Heart right ventricle (tissue), 16 donors: ENCODE results near the gene TBC1D9B. TPM values are rescaled to one million over a fixed set of nuclear protein-coding genes. Genes with fewer than 3 reads are reported as not detected.

Experiments
- ATAC-seq, 8 donors: fragments of 200-7000 bp; cut with Tn5 transposase; one replicate each; pipeline ENCODE4 v1.9.1; 2020; ENCODE audit warnings: mild to moderate bottlenecking in 8 of 8, moderate library complexity in 8 of 8, moderate number of reproducible peaks in 1 of 8
- DNase-seq, 2 donors: peaks; one replicate each; pipeline ENCODE4 v3.0.0-alpha.2; 2020
- H3K27ac ChIP-seq, 10 donors: fragments of 200-600 bp; sonication (generic) in 2 of 10; one replicate each; pipeline versions ENCODE4 v1.5.0 to v1.8.0; 2020 to 2022; ENCODE audit warnings: mild to moderate bottlenecking in 3 of 10
- H3K27me3 ChIP-seq, 7 donors: fragments of 200-600 bp; one replicate each; pipeline ENCODE4 v1.8.0; 2021 to 2022; ENCODE audit warnings: mild to moderate bottlenecking in 2 of 7
- H3K36me3 ChIP-seq, 9 donors: fragments of 200-600 bp; sonication (generic) in 1 of 9; one replicate each; pipeline versions ENCODE4 v1.5.0 to v1.8.0; 2020 to 2022; ENCODE audit warnings: mild to moderate bottlenecking in 2 of 9
- H3K4me1 ChIP-seq, 9 donors: fragments of 200-600 bp; sonication (generic) in 1 of 9; one replicate each; pipeline versions ENCODE4 v1.5.0 to v1.8.0; 2020 to 2022; ENCODE audit warnings: mild to moderate bottlenecking in 4 of 9
- H3K4me3 ChIP-seq, 10 donors: fragments of 200-600 bp; sonication (generic) in 2 of 10; one replicate each; pipeline versions ENCODE4 v1.5.0 to v1.8.0; 2020 to 2022; ENCODE audit warnings: mild to moderate bottlenecking in 7 of 10, moderate library complexity in 2 of 10
- H3K9me3 ChIP-seq, 11 donors: fragments of 200-600 bp in 10 of 11; sonication (generic) in 2 of 11; one replicate each; pipeline versions ENCODE4 v1.5.0 to v1.8.0; 2013 to 2022; ENCODE audit warnings: mild to moderate bottlenecking in 2 of 11, control low read depth in 1 of 11, moderate library complexity in 1 of 11
- WGBS, 2 donors: extraction: QIAGEN DNeasy Blood & Tissue Kit; methylation state at CpG; one replicate each; pipeline ENCODE4 v1.1.7; 2013; ENCODE audit warnings: inconsistent platforms in 1 of 2; 5-methylcytosine and 5-hydroxymethylcytosine counted together
- intact Hi-C, 10 donors: fragments of 100-400 bp; cut with DNase I; formaldehyde crosslinking; loops; one replicate each; pipeline versions ENCODE4 v1.11.1 to v1.14.2; 2022
- long read RNA-seq, 3 donors: library from polyadenylated mRNA; unstranded; transcript quantifications; one replicate each; pipeline ENCODE4 v2.0.0, GENCODE V29; 2020 to 2021
- polyA plus RNA-seq, 2 donors: library from polyadenylated mRNA; stranded (reverse); fragments of 200-250 nt; gene quantifications; one replicate each; pipeline ENCODE4 v1.2.3, GENCODE V29; 2013
- total RNA-seq, 10 donors: library from RNA; stranded (reverse); fragmentation: NEBNext Ultra II Directional in 3 of 10; extraction: Animal tissue kit (Norgen Biotek cat#: 25700) in 3 of 10; gene quantifications; one replicate each; pipeline versions ENCODE4 v1.2.1 to v1.2.4, GENCODE V29; 2021 to 2023
- TF ChIP-seq, protein P1 (sequence below), 9 donors: fragments of 200-600 bp; sonication (generic) in 2 of 9; IDR thresholded peaks; one replicate each; pipeline versions ENCODE4 v1.5.0 to v1.8.0; 2021 to 2022; ENCODE audit warnings: antibody characterized with exemption in 9 of 9, mild to moderate bottlenecking in 5 of 9, moderate library complexity in 1 of 9
- donor health status: Arrhythmogenic right ventricular cardiomyopathy.
- donor health status: ischemic (EF 13 %, LVEDD 7.1; RV severe dilation, severe dysfunction).
- donor health status: healthy with polysubstance abuse.
- donor health status: DM: no; HTN: yes; CAD: no.
- donor health status: DM: no; HTN: no; CAD: no.
- donor health status: ischemic (EF 25% LVEDD 6.9; RV normal size, moderate dysfunction).
- donor health status: ischemic (EF 25% LVEDD 5.7; RV mildly dilated, moderate dysfunction).
- donor health status: healthy.
- donor health status: DM: yes; HTN: yes; CAD: no.
- donor health status: Ischemic cardiomyopathy.
- donor health status: ischemic (EF 35%, LVEDD 5.7; RV mildly dilated, moderate dysfunction).
- donor health status: nonischemic (EF 11% LVEDD 7.7; RV severe dilation, severe dysfunction).
- donor health status: DM: yes; HTN: yes; CAD: no.
- donor health status: PGD.
- donor health status: ischemic (EF 29% LVEDD 5.4; RV normal size, mild dysfunction).
- donor health status: nonischemic (EF 23%, LVEDD 6.1; RV moderate dilation, normal function).

TBC1D9B gene
- total RNA-seq: 10 to 100 TPM; 26.0 to 52.1 (median 33.7) TPM
- polyA plus RNA-seq: 10 to 100 TPM; 31.0 to 31.4 TPM
- long read RNA-seq, donor 1, full-length matches to known transcripts: 36 of 102 reads
- long read RNA-seq, donor 1, partial matches to known transcripts: 48 of 102 reads
- long read RNA-seq, donor 1, other reads (novel, unspliced or antisense): 18 of 102 reads
- long read RNA-seq, donor 2, full-length matches to known transcripts: 21 of 58 reads
- long read RNA-seq, donor 2, partial matches to known transcripts: 14 of 58 reads
- long read RNA-seq, donor 2, other reads (novel, unspliced or antisense): 23 of 58 reads
- long read RNA-seq, donor 3, full-length matches to known transcripts: 45 of 149 reads
- long read RNA-seq, donor 3, partial matches to known transcripts: 79 of 149 reads
- long read RNA-seq, donor 3, other reads (novel, unspliced or antisense): 25 of 149 reads

DNA sequence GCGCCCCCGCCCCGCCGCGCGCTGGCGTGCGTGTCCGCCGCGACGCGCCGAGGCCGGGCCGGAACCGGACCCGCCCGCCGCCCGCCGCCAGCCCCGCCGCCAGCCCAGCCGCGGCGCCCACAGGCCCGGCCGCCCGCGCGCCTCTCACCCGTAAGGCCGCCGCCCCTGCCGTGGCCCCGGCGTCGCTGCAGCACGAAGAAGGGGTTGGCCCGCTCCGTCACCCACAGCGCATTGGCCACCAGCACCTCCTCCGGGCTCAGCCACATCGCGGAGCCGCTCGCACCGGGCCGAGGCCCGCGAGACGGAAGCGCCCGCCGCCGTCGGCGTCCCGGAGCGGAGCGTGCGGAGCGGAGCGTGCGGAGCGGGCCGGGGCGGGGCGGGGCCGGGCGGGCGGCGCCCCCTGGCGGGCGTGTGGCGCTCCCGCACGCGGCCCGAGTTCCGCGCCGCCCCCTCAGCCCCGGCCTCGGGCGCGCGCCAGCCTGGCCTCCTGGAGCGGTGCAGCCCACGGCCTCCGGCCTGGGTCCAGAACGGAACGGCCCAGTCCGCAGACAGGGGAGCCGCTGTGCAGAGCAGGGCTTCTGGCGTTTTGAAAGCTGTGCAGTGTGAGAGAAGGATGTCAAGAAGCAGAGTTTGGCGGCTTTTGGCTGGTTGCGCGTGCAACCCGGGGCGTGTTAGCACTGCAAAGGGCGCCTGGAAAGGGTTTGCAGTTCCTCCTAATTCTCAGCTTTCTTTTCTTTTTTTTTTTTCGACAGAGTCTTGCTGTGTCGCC lies at the start of gene TBC1D9B:
Gene TBC1D9B (minus strand): TSS at position 342 of the 769 bp plus-strand sequence. CDS start 76 bp downstream, at position 266.
- no peaks in the 10 kb centered on the region for H3K27me3 ChIP-seq
- intact Hi-C loops: loop anchor here in 6 of 10 donors (1.0 to 10.0 kb wide), 10 partner anchors 35 to 243 kb away; partner anchors contain the start of genes MRNIP (in 2 of the 6), RNF130 (in 2 of the 6), MGAT4B (in 1 of the 6) and SQSTM1 (in 1 of the 6)
- ATAC-seq: peak; percentile 86 to 96 (median 90)
- H3K4me3 ChIP-seq: peak within 1 kb of the TSS; percentile 1 to 74 (median 65)
- H3K36me3 ChIP-seq: peaks cover 0 to 29% (median 0%) of the 10 kb centered on the region in 9 donors
- WGBS, 2 donors: 1 to 3% methylated on average over 81 to 105 of the region's 105 CpGs
- peak within 1 kb of the TSS; percentile 23 to 83 (median 79) for H3K27ac ChIP-seq
- no peaks in the 10 kb centered on the region for H3K9me3 ChIP-seq
- DNase-seq: peak; percentile 54 to 79
- TF ChIP-seq, protein P1, sequence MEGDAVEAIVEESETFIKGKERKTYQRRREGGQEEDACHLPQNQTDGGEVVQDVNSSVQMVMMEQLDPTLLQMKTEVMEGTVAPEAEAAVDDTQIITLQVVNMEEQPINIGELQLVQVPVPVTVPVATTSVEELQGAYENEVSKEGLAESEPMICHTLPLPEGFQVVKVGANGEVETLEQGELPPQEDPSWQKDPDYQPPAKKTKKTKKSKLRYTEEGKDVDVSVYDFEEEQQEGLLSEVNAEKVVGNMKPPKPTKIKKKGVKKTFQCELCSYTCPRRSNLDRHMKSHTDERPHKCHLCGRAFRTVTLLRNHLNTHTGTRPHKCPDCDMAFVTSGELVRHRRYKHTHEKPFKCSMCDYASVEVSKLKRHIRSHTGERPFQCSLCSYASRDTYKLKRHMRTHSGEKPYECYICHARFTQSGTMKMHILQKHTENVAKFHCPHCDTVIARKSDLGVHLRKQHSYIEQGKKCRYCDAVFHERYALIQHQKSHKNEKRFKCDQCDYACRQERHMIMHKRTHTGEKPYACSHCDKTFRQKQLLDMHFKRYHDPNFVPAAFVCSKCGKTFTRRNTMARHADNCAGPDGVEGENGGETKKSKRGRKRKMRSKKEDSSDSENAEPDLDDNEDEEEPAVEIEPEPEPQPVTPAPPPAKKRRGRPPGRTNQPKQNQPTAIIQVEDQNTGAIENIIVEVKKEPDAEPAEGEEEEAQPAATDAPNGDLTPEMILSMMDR (IDR thresholded peaks at IDR 0.05): peak; percentile 28 to 76 (median 45)
- H3K4me1 ChIP-seq: peaks cover 7 to 28% (median 20%) of the 10 kb centered on the region in 9 donors

DNA sequence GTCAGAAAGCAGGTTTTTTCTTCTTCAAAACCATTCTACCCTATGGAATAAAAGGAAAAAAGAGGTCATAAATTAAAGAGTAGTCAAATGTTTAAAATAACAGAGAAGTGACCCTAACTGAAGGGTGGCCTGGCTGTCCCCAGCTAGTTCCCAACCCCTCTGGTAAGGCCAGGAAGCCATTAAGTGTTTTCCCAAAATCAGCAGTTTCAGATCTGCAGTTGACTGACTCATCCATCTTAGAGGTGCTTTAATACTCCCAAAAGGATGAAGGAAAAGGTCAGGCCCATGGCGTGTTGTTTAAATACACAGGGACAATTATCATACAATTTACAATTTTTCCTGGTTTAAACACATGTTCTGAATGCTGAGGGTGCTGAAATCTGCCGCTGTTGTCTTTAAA lies 47.9 kb upstream of the TBC1D9B start:
- Histone ChIP-seq H3K9me3 (no peaks in the 10 kb centered on the region), H3K27ac (no peak overlapping the region), H3K27me3 (no peaks in the 10 kb centered on the region), H3K4me1 (peaks cover 0 to 6% (median 0%) of the 10 kb centered on the region in 9 donors), H3K4me3 (no peak overlapping the region), H3K36me3 (peaks cover 0 to 54% (median 6%) of the 10 kb centered on the region in 9 donors)
- intact Hi-C loops: no loop called here
- 83 to 85% methylated on average over 2 of the region's 2 CpGs for WGBS, 2 donors
- TF ChIP-seq, protein P1 (IDR thresholded peaks at IDR 0.05): no peak
- ATAC-seq (no peak), DNase-seq (no peak)

DNA sequence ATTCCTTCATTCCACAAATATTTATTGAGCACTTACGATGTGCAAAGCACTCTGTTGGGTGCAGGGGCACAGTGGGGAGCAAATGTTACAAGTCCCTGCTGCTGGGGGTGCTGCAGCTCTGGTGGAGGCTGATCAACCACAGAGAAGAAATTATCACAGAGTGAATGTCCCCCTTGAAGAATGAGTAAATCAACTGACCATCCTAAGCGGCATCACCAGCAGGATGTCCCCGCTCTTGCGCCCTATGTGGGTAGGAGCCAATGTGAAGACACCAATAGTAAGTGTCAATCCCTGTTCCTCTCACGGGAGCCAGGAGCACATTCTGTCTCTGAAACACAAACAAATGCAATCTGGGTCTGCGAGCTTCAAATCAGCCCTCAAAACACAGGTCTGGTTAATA lies 47.4 kb upstream of the TBC1D9B start:
- Histone ChIP-seq H3K27me3 (no peaks in the 10 kb centered on the region), H3K27ac (no peak overlapping the region), H3K4me1 (peaks cover 0 to 6% (median 0%) of the 10 kb centered on the region in 9 donors), H3K9me3 (no peaks in the 10 kb centered on the region), H3K36me3 (peaks cover 0 to 53% (median 6%) of the 10 kb centered on the region in 9 donors), H3K4me3 (no peak overlapping the region)
- DNase-seq: no peak
- no peak for ATAC-seq
- 93 to 94% methylated on average over 6 of the region's 6 CpGs for WGBS, 2 donors
- intact Hi-C loops: no loop called here
- TF ChIP-seq, protein P1 (IDR thresholded peaks at IDR 0.05): no peak

DNA sequence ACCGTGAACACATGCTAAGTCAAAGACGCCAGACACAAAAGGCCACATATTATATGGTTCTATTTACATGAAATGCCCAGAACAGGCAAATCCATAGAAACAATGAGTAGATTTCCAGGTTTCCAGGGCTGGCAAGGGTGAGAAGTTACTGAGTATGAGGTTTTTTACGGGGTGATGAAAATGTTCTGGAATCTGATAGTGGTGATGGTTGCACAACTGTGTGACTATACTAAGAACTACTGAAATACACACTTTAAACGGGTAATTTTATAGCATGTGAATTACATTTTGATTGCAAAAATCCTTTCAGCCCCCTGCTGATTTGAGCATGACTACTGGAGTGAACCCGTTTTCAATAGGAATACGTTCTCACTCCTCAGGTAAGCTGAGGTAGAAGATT lies 46.7 kb upstream of the TBC1D9B start:
- 97% methylated on average over 6 of the region's 6 CpGs for WGBS, 2 donors
- Histone ChIP-seq H3K36me3 (peaks cover 0 to 53% (median 6%) of the 10 kb centered on the region in 9 donors), H3K4me1 (peaks cover 0 to 6% (median 0%) of the 10 kb centered on the region in 9 donors), H3K9me3 (no peaks in the 10 kb centered on the region), H3K27ac (no peak overlapping the region), H3K4me3 (no peak overlapping the region), H3K27me3 (no peaks in the 10 kb centered on the region)
- TF ChIP-seq, protein P1 (IDR thresholded peaks at IDR 0.05): no peak
- ATAC-seq: no peak
- no peak for DNase-seq
- intact Hi-C loops: no loop called here
